GM13976 (cell line): ENCODE measurements around the gene NRXN2.

ENCODE experiments used
- DNase-seq: peaks from one replicate; pipeline ENCODE4 v3.0.0; 2012; ENCODE audit warnings: low spot score
- CTCF ChIP-seq: IDR thresholded peaks from 2 replicates; pipeline ENCODE4 v1.5.1; 2012; ENCODE audit warnings: borderline replicate concordance, mild to moderate bottlenecking; ENCODE audit not compliant: insufficient read depth; ENCODE audit errors: extremely low read depth, missing control alignments, control extremely low read depth
- in situ Hi-C: fragments of 300-500 bp; cut with MboI; formaldehyde crosslinking; loops from one replicate; pipeline ENCODE4 v1.12.0; 2022; ENCODE audit warnings: low sequenced_read_pairs, mixed read lengths, inconsistent platforms; ENCODE audit not compliant: unreplicated experiment

Gene NRXN2

GRCh38 chr11:64747961-64748665 lies 25.1 kb upstream of the NRXN2 start:
- DNase-seq, result no peak
- in situ Hi-C loops, result no loop called here
- no peak for TF ChIP-seq CTCF

- in situ Hi-C loops, result no loop called here
- TF ChIP-seq CTCF, result no peak
These were observed 23.5 kb upstream of the NRXN2 start for GRCh38 chr11:64746486-64746885.

GRCh38 chr11:64745521-64746328 lies 22.7 kb upstream of the NRXN2 start:
- in situ Hi-C loops, result no loop called here
- peak; percentile 87 for DNase-seq
- no peak for TF ChIP-seq CTCF

More at GRCh38 chr11:64746486-64746885, 23.5 kb upstream of the NRXN2 start:
- no peak for DNase-seq

- peak; percentile 83 for DNase-seq
- in situ Hi-C loops, result no loop called here
- TF ChIP-seq CTCF, result no peak
These were observed 22.2 kb upstream of the NRXN2 start for GRCh38 chr11:64745189-64745520.

GRCh38 chr11:64744544-64745188 lies 21.7 kb upstream of the NRXN2 start:
- peak; percentile 61 for DNase-seq
- TF ChIP-seq CTCF, result no peak
- in situ Hi-C loops, result no loop called here

GRCh38 chr11:64743591-64744543 lies 20.9 kb upstream of the NRXN2 start, which contains the start of gene RASGRP2:
TSS of gene RASGRP2 (minus strand) at chr11:64744142. CDS start at chr11:64742866, 1,276 bp downstream.
- peak; percentile 85 for TF ChIP-seq CTCF
- in situ Hi-C loops, result no loop called here
- peak; percentile 84 for DNase-seq
